HG03469 (cell line): Measurements from ENCODE around the gene LHX2.

ENCODE experiments used
- ATAC-seq: cut with Tn5 transposase; IDR thresholded peaks from one replicate; pipeline ENCODE4 v1.9.1; 2021; ENCODE audit warnings: mild to moderate bottlenecking, moderate library complexity, moderate number of reproducible peaks; ENCODE audit not compliant: unreplicated experiment

Gene LHX2

DNA sequence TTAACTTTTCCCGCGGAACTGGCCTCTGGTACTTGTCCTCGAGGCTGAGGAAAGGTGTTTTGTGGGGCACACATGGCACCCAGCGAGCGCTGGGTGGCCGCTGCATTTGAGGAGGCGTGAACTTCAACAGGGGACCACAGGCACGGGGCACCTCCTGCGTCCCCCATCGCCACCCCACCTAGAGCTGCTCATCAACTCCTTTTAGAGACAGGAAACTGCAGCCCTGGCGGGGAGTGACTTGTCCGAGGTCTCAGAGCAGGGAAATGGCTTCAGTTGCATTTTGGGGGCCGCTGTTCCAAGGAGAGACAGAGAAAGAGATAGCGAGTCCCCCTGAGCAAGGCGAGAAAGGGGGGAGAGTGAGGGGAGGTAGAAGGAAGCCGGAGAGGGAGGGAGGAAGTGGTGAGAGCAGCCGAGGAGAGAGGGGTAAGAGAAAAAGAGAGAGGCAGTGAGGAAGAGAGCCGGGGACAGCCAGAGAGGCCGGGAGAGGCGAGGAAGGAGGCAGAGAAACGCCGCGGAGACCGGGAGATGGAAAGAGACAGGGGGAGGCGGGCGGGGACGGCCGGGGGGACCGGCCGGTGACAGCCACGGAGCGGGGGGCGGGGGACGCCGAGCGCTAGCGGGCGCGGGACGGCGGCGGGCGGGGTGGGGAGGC, 12.5 kb upstream of the LHX2 start:
- ATAC-seq: no peak

- no peak for ATAC-seq
Measured at GRCh38 chr9:123999661-124000060, 11.9 kb upstream of the LHX2 start.

GRCh38 chr9:124000161-124000783, 11.3 kb upstream of the LHX2 start:
- no peak for ATAC-seq

DNA sequence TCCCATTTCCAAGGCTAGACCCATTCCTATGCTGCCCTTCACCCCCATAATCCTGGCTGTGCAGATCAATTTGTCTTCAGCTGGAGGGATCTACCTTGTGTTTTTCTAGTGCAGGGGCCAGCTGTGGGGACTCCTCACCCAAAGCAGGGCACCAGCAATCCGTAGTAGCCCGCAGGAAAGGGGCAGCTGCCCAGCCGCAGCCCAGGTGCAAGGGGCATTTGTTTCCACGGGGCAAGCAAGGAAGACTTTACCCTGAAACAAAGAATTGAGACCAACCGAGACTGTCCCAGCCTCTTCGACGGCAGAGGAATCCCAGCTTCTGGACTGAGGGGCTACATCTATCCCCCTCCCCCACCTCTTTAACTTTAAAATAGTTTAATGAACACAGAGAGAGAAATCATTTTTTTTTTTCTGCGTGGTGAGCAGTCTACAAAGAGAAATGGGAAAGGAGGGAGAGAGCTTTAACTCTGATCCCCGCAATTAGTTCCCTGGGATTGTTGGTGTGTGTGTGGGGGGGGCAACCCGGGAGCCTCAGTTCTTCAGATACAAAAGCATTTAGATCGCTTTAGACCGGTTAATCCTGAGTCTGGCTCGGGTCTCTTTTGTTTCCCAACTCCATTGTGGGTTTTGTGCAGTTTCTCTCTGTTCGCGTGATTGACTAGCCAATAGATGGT, 10.6 kb upstream of the LHX2 start:
- ATAC-seq: no peak

GRCh38 chr9:124001458-124001799, 10.1 kb upstream of the LHX2 start:
- no peak for ATAC-seq

DNA sequence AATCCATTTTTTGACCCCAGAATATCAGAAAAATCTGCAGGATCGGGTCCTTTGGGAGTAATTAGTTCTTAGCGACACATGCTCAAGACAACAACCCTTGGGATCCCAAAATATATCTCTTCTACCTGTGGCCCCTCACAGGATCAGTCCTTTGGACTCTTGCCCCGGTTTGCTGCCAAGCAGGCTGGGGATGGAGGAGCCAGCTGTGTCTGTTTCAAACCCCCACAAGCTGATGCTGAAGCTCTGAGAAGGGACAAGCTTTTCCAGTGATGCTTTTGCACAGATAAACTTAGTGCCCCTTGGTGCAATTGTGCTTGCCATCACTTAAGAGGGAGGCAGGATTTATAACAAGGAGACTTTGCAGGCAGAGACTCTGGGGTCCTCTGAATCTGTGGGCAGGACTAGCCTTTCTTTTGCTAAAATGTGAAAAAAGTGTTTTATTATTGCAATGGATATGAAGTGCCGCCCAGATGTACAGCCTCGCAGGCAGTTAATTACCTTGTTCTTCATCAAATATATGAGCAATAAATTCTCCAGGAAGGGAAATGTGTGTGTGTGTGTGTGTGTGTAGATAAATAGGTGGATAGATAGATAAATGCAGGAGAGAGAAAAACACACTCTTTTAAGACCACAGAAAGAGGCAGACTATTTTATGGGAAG, 9.6 kb upstream of the LHX2 start:
- ATAC-seq: no peak

- no peak for ATAC-seq
Measured at GRCh38 chr9:124003636-124004349, 7.8 kb upstream of the LHX2 start.

DNA sequence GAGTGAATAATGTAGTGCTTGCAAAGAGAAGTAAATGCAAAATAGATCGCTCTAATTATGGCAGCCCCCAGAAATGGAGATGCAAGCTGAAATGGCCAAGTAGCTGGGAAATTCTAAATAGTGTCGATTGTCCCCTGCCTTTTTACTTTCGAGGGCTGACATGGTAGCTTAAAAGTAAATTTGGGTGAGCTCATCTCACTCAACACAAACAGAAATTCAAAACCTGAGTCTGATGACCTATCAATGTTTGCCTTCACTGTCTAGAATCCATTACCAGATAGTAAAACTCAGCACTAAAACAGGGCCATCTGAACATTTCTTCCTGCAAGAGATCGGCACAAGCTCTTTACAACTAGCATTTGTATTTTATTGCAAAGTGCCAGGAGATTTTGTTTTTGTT, 7.0 kb upstream of the LHX2 start:
- no peak for ATAC-seq

DNA sequence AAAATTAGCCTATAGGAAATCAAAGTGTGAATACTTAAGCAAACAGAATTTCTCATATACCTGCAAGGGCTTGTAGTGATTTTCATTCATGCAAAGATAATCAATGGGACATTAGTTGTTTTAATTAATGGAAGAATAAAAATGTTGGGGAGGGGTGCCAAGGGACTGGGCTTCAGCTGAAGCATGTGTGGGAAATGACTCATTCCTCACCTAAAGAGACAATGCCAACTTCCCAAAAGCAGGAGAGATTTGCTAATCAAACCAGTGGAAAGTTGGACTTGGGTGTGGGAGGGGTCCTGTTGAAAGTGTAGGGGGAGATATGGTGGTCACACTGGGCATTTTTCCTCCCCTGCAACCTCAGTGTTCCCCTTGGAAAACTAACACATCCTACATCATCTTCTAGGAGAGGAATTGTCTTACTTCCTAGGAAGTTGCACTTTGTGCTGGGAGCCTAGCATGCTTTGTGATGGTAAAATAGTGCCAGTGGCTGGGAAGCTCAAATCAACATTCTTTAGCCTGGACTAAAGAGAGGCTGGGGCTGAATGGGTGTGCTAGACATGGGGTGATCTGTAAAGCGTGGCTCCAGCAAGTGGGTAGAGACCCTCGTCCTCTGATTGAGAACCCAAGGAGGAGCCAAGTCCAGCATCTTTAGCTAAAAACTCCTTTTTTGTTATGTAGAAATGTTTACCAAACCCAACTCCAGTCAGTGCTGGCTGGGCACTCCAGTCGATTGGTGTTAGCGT, 6.4 kb upstream of the LHX2 start:
- ATAC-seq: no peak

- no peak for ATAC-seq
Measured at GRCh38 chr9:124006448-124007361, 4.9 kb upstream of the LHX2 start.

DNA sequence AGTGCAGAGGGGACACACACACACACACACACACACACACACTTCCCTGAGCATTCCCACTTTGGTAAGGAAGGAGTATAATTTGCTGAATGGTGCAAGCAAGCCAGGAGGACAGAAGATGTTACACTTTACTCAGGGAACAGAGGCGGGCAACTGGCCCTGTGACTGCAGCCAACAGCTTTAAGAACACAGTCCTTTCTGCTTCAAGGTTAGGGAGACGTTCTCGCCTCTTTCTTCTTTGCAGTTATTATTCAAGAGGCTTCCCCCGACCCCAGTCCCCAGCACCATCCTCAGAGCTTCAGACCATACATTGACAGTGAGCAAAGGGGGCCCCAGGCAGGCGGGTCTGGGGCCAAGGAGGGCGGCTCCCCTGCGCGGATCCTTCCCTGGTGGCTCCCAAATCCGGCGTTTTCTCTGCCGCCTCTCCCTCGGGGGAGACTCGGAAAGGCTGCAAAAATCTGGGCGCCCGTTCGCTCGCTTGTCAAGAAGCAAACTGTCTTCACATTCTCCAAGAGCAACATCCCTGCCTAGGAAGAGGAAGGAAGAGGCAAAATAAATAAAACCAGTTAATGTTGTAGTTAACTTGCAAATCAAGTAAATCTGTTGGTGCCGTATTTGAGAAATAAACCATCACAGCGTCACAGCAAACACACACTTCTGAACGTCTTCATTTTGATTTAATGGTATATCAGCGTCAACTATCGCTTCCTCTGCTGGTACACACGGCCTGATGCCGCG, 3.8 kb upstream of the LHX2 start:
- ATAC-seq: no peak

- ATAC-seq: no peak
Measured at GRCh38 chr9:124008303-124008693, 3.3 kb upstream of the LHX2 start.

GRCh38 chr9:124008694-124009530, 2.7 kb upstream of the LHX2 start:
- ATAC-seq: no peak

- ATAC-seq: no peak
Measured at GRCh38 chr9:124009531-124010217, 1.9 kb upstream of the LHX2 start.

- ATAC-seq: no peak
Measured at GRCh38 chr9:124010303-124010664, 1.3 kb upstream of the LHX2 start.

- ATAC-seq: no peak
Measured at GRCh38 chr9:124010665-124011321, 775 bp upstream of the LHX2 start.
